Endothelial cell of umbilical vein (primary cell): ENCODE results near the gene RAP2A. TPM values are rescaled to one million over a fixed set of nuclear protein-coding genes. Genes with fewer than 3 reads are reported as not detected.

Experiments used
- BruUV-seq: library from RNA; stranded (reverse); fragments of 400-500 nt; replicated peaks from 2 replicates; lab custom pipeline; 2021; lab: Mats Ljungman, UMichigan
- CTCF ChIA-PET: fragments of 300-600, 350-600 bp; sonication (Branson Sonifier 250); formaldehyde crosslinking; loops from one replicate; lab custom pipeline; 2021; ENCODE audit warnings: antibody characterized with exemption, inconsistent platforms; lab: Charles Lee
- POLR2A ChIA-PET: fragments of 300-600, 350-600 bp; sonication (Branson Sonifier 250); formaldehyde crosslinking; loops from one replicate; lab custom pipeline; 2021; ENCODE audit warnings: antibody characterized with exemption, inconsistent platforms; lab: Charles Lee
- DNase-seq: peaks from one replicate; pipeline ENCODE4 v3.0.0-alpha.2; 2011; ENCODE audit warnings: low read depth, low spot score
- FAIRE-seq: peaks from 2 replicates; lab custom pipeline; 2011; peaks lifted over from hg19 to GRCh38; lab: Jason Lieb, UNC
- H2AFZ ChIP-seq: 2 replicates; pipeline ENCODE4 v1.6.0; 2012; ENCODE audit warnings: low read depth, low read length, control low read depth, inconsistent platforms
- H3K27ac ChIP-seq: 2 replicates; pipeline ENCODE4 v1.5.1; 2011; ENCODE audit warnings: low read depth, mild to moderate bottlenecking, control low read depth, low read length, moderate library complexity; ENCODE audit not compliant: insufficient read depth
- H3K27me3 ChIP-seq, 2 experiments: 2 replicates each; pipeline versions ENCODE4 v1.6.0 to v1.6.1; 2011; ENCODE audit warnings: low read length in 2 of 2, mixed read lengths in 1 of 2; ENCODE audit not compliant: control insufficient read depth in 2 of 2, insufficient read depth in 2 of 2
- H3K36me3 ChIP-seq, 2 experiments: 2 replicates in 1 of 2; 3 replicates in 1 of 2; pipeline ENCODE4 v1.5.1; 2011; ENCODE audit warnings: low read length in 2 of 2, mild to moderate bottlenecking in 1 of 2, moderate library complexity in 1 of 2; ENCODE audit not compliant: control insufficient read depth in 2 of 2, insufficient read depth in 2 of 2; ENCODE audit errors: extremely low read depth in 1 of 2
- H3K4me1 ChIP-seq: 3 replicates; pipeline ENCODE4 v1.5.1; 2011; ENCODE audit warnings: mild to moderate bottlenecking, low read length; ENCODE audit not compliant: control insufficient read depth, insufficient read depth; ENCODE audit errors: extremely low read depth
- H3K4me2 ChIP-seq: 2 replicates; pipeline ENCODE4 v1.6.1; 2011; ENCODE audit warnings: low read length, control low read depth, mixed read lengths; ENCODE audit not compliant: insufficient read depth
- H3K4me3 ChIP-seq, 3 experiments: fragments of 200-600 bp in 1 of 3; sonication (generic), shearing (Covaris generic) in 1 of 3; replicated peaks in 1 of 3; 2 replicates each; pipeline ENCODE4 v1.5.1; 2011 to 2016; ENCODE audit warnings: control low read depth in 3 of 3, low read length in 3 of 3, mild to moderate bottlenecking in 2 of 3, inconsistent platforms in 1 of 3, low read depth in 1 of 3, moderate library complexity in 1 of 3; ENCODE audit not compliant: insufficient read depth in 1 of 3
- H3K79me2 ChIP-seq: 2 replicates; pipeline ENCODE4 v1.6.0; 2012; ENCODE audit warnings: low read length, inconsistent platforms; ENCODE audit not compliant: control insufficient read depth, insufficient read depth
- H3K9ac ChIP-seq: replicated peaks from 2 replicates; pipeline ENCODE3; 2011; ENCODE audit warnings: low read length, control low read depth; ENCODE audit not compliant: insufficient read depth; ENCODE audit errors: extremely low read depth
- H3K9me1 ChIP-seq: replicated peaks from 3 replicates; pipeline ENCODE4 v1.6.0; 2011; ENCODE audit warnings: mild to moderate bottlenecking, low read length; ENCODE audit not compliant: control insufficient read depth, insufficient read depth; ENCODE audit errors: extremely low read depth
- H3K9me3 ChIP-seq: replicated peaks from 2 replicates; pipeline ENCODE4 v1.5.1; 2012; ENCODE audit warnings: low read length, inconsistent platforms; ENCODE audit not compliant: control insufficient read depth, insufficient read depth
- H4K20me1 ChIP-seq: replicated peaks from 2 replicates; pipeline ENCODE3; 2011; ENCODE audit warnings: mild to moderate bottlenecking, low read length; ENCODE audit not compliant: control insufficient read depth, insufficient read depth; ENCODE audit errors: extremely low read depth
- FOS ChIP-seq: IDR thresholded peaks from 2 replicates; pipeline ENCODE4 v1.6.1; 2011; ENCODE audit warnings: mild to moderate bottlenecking, low read length, moderate library complexity, borderline replicate concordance; ENCODE audit not compliant: insufficient read depth
- GATA2 ChIP-seq: IDR thresholded peaks from 2 replicates; pipeline ENCODE4 v1.7.0; 2011; ENCODE audit warnings: low read depth, mild to moderate bottlenecking, moderate library complexity, mixed read lengths, low read length; ENCODE audit not compliant: insufficient read length, insufficient read depth
- POLR2A ChIP-seq: IDR thresholded peaks from 2 replicates; pipeline ENCODE4 v1.6.1; 2012; ENCODE audit warnings: low read depth, mild to moderate bottlenecking, control low read depth, low read length
- POLR2AphosphoS5 ChIP-seq: IDR thresholded peaks from 2 replicates; pipeline ENCODE4 v1.6.1; 2012; ENCODE audit warnings: low read depth, mild to moderate bottlenecking, control low read depth, low read length, moderate library complexity; ENCODE audit not compliant: insufficient read depth
- dilution Hi-C: fragments of 300-500 bp; cut with MboI; formaldehyde crosslinking; loops from one replicate; pipeline ENCODE4 v1.15.0; 2019; ENCODE audit warnings: low sequenced_read_pairs; ENCODE audit not compliant: extremely low pct_ligation_motif_present
- intact Hi-C: fragments of 100-400 bp; cut with micrococcal nuclease; formaldehyde crosslinking; loops from one replicate; pipeline ENCODE4 v1.10.0; 2022
- polyA plus RNA-seq, 4 experiments: library from polyadenylated mRNA; depleted of rRNA in 3 of 4; stranded (reverse) in 3 of 4; unstranded in 1 of 4; fragments of >200 nt; gene quantifications; 2 replicates each; pipeline versions ENCODE4 v1.2.1 to v1.2.3, GENCODE V29; 2011 to 2012; ENCODE audit warnings: missing spikeins in 1 of 4
- total RNA-seq: library from RNA; stranded (reverse); gene quantifications from 2 replicates; pipeline ENCODE4 v1.2.3, GENCODE V29; 2021
- TF ChIP-seq, protein P1 (sequence below): IDR thresholded peaks from 2 replicates; pipeline ENCODE4 v1.6.1; 2011; ENCODE audit not compliant: insufficient read depth, insufficient read length
- TF ChIP-seq, protein P2 (sequence below), 2 donors: IDR thresholded peaks; 1 replicate in 1 of 2; 2 replicates in 1 of 2; pipeline ENCODE4 v1.5.1; 2011; ENCODE audit warnings: low read length in 2 of 2, mild to moderate bottlenecking in 2 of 2, moderate library complexity in 2 of 2, control low read depth in 1 of 2, inconsistent platforms in 1 of 2, low read depth in 1 of 2; ENCODE audit not compliant: insufficient read depth in 1 of 2; ENCODE audit errors: extremely low read depth in 1 of 2

RAP2A gene
- total and polyA plus RNA-seq, 2 donors (not counting 3 experiments of a cell fraction or from before 2014, with no cell fraction given), result 7.8 to 44.4 TPM

DNA sequence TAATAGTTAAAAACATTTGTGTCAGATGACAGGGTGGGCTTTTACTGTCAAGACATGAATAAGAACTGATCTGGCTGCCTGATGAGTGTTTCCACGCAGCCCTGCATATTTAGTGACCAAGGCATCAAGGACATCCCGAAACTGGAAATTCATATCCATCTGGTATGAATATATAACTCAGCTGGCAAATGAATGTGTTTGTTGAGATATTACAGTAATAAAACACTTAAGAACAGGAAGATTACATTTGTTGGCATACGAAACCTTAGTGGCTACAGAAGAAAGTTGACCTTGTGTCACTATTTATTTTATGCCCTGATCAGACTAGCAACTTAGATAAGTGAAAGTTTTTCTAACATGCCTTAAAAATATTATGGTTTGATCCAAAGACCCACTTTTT, 32.8 kb downstream of the RAP2A start:
- Histone ChIP-seq H4K20me1 (peaks cover 2% of the 10 kb centered on the region), H3K4me3 (no peak overlapping the region), H3K27me3 (no peaks in the 10 kb centered on the region), H3K4me1 (no peaks in the 10 kb centered on the region), H3K36me3 (no peaks in the 10 kb centered on the region), H3K27ac (no peak overlapping the region), H3K9ac (no peak overlapping the region), H3K9me1 (no peaks in the 10 kb centered on the region), H3K79me2 (peaks cover 2% of the 10 kb centered on the region), H2AFZ (no peak overlapping the region), H3K4me2 (no peak overlapping the region), H3K9me3 (no peaks in the 10 kb centered on the region)
- BruUV-seq, result TSS peak; percentile 7
- intact Hi-C loops (no loop called here), dilution Hi-C loops (no loop called here)
- no peak for TF ChIP-seq POLR2AphosphoS5
- no peak for TF ChIP-seq FOS
- no peak for TF ChIP-seq GATA2
- TF ChIP-seq, protein P1, sequence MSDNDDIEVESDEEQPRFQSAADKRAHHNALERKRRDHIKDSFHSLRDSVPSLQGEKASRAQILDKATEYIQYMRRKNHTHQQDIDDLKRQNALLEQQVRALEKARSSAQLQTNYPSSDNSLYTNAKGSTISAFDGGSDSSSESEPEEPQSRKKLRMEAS, result no peak
- TF ChIP-seq, protein P2, sequence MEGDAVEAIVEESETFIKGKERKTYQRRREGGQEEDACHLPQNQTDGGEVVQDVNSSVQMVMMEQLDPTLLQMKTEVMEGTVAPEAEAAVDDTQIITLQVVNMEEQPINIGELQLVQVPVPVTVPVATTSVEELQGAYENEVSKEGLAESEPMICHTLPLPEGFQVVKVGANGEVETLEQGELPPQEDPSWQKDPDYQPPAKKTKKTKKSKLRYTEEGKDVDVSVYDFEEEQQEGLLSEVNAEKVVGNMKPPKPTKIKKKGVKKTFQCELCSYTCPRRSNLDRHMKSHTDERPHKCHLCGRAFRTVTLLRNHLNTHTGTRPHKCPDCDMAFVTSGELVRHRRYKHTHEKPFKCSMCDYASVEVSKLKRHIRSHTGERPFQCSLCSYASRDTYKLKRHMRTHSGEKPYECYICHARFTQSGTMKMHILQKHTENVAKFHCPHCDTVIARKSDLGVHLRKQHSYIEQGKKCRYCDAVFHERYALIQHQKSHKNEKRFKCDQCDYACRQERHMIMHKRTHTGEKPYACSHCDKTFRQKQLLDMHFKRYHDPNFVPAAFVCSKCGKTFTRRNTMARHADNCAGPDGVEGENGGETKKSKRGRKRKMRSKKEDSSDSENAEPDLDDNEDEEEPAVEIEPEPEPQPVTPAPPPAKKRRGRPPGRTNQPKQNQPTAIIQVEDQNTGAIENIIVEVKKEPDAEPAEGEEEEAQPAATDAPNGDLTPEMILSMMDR (IDR thresholded peaks at IDR 0.05; ENCODE audit: extremely low read depth in 1 of 2, insufficient read depth in 1 of 2, low read depth in 1 of 2, low read length in 2 of 2), result no peak
- no peak for TF ChIP-seq POLR2A
- ChIA-PET POLR2A (no interaction called here), CTCF (interaction anchor here (4.2 kb wide), 1 partner anchor 9 kb away, joined by 10 read pairs; no protein-coding TSS in a partner anchor)
- DNase-seq, result no peak
- no peak for FAIRE-seq
